ENCODE measurements around the gene NSFL1C. TPM values are rescaled to one million over a fixed set of nuclear protein-coding genes. Genes with fewer than 3 reads are reported as not detected.

Gene NSFL1C
- total and polyA plus RNA-seq, 9 of the 15 experiments (the other 6 are each of a cell fraction or from before 2014, with no cell fraction given), result 20.8 to 119 (median 47.0) TPM

DNA sequence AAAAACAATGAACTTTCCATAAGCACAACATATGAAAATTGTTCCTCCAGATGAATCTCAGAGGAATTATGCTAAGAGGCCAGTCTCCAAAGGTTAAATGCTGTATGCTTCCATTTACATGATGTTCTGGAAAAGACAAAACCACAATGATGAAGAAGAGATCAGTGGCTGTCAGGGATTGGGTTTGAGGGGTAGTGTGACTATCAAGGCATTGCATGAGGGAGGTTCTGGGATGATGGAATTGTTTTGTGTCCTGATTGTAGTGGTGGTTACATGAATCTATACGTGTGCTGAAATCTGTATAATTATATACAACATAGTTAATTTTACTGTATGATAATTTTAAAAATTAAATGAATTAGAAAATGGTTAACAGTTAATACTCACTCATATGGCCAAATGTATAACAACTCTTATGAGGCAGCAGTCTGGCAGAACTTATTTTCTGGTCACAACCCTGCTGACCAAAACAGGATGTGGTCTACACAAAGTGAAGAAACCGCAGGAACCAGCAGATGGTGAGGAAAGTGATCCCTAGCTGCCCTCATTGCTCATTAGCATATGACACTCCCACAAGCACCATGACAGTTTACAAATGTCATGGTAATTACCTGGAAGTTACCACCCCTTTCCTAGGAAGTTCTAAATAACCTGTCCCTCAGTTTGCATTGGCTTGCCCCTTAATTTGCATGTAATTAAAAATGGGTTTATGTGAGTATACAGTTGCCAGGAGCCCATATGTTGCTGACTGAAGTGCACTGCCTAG, 31.9 kb downstream of the NSFL1C start (continued):
- TF ChIP-seq RERE (CRISPR knock-in tag; IDR thresholded peaks at IDR 0.05; ENCODE audit: borderline replicate concordance), result no peak
- peak; percentile 40; the same call in 1 of the 2 replicates for TF ChIP-seq FOSL1 (tag; conservative IDR thresholded peaks at IDR 0.05)
- peak; percentile 75; the same call in 1 of the 2 replicates for TF ChIP-seq DPF2 (IDR thresholded peaks at IDR 0.05)
- TF ChIP-seq ZNF121 (CRISPR knock-in tag; conservative IDR thresholded peaks at IDR 0.05), result no peak
- peak; percentile 39 to 43; a peak in 1 of 4 replicates for TF ChIP-seq FOXK2 (conservative IDR thresholded peaks at IDR 0.05 in 1 of 2, IDR thresholded peaks at IDR 0.05 in 1 of 2; ENCODE audit: low read depth in 2 of 2)
- TF ChIP-seq KAT7 (CRISPR knock-in tag; IDR thresholded peaks at IDR 0.05; ENCODE audit: borderline replicate concordance), result no peak
- TF ChIP-seq PKNOX1 (IDR thresholded peaks at IDR 0.05), result peak; percentile 96
- TF ChIP-seq SUPT5H (IDR thresholded peaks at IDR 0.05), result no peak
- TF ChIP-seq ZNF699 (CRISPR knock-in tag; IDR thresholded peaks at IDR 0.05; ENCODE audit: insufficient replicate concordance), result no peak
- TF ChIP-seq RCOR1 (IDR thresholded peaks at IDR 0.05; ENCODE audit: borderline replicate concordance in 1 of 2, low read depth in 2 of 2, low read length in 2 of 2), result 0 out of 4 replicates have a peak, but pooled peaks of 1 of the 2 experiments have one; percentile 21
- no peak for TF ChIP-seq TBP (optimal IDR thresholded peaks at IDR 0.05; ENCODE audit: low read depth, low read length)
- no peak for TF ChIP-seq ATF1 (CRISPR knock-in tag; IDR thresholded peaks at IDR 0.05)
- peak; percentile 37; the same call in 1 of the 2 replicates for TF ChIP-seq ATF1 (tag; IDR thresholded peaks at IDR 0.05)
- 0 out of 4 replicates have a peak, but pooled peaks of 1 of the 2 experiments have one; percentile 14 for TF ChIP-seq ARNT (IDR thresholded peaks at IDR 0.05)
- peak; percentile 66; the same call in 1 of the 2 replicates for TF ChIP-seq ZNF134 (CRISPR knock-in tag; conservative IDR thresholded peaks at IDR 0.05)
- no peak for TF ChIP-seq HSF4 (CRISPR knock-in tag; IDR thresholded peaks at IDR 0.05; ENCODE audit: borderline replicate concordance)
- TF ChIP-seq L3MBTL2 (IDR thresholded peaks at IDR 0.05), result peak; percentile 25; the same call in 1 of the 2 replicates
- no peak for TF ChIP-seq YBX1 (IDR thresholded peaks at IDR 0.05)
- TF ChIP-seq RBM25 (IDR thresholded peaks at IDR 0.05; ENCODE audit: low read depth, low read length, severe bottlenecking), result no peak
